ENCODE data around the gene NTRK2. TPM values are rescaled to one million over a fixed set of nuclear protein-coding genes. Genes with fewer than 3 reads are reported as not detected.

Gene NTRK2
- total and polyA plus RNA-seq, 2 experiments from 2014 or later, result 0.03 TPM; not detected in 1

DNA sequence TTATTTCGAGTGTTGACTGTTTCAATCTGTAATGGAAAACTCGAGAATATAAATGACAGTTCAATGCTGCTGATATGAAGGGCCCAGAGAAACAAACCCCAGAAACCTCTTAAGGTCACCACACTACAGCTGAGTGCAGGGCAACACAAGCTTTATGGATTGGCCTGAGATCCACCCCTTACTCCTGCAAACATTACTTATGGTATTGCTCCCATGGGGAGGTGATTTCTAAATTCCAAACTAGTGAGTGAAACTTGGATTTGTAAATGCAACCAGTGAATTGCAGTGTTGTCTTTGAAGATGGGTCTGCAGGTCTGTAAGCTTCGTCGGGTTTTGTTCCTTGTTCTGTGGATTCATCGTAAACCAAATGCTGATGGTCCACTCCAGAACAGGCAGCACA lies 85.4 kb downstream of the NTRK2 start (continued):
- TF ChIP-seq, protein P1, sequence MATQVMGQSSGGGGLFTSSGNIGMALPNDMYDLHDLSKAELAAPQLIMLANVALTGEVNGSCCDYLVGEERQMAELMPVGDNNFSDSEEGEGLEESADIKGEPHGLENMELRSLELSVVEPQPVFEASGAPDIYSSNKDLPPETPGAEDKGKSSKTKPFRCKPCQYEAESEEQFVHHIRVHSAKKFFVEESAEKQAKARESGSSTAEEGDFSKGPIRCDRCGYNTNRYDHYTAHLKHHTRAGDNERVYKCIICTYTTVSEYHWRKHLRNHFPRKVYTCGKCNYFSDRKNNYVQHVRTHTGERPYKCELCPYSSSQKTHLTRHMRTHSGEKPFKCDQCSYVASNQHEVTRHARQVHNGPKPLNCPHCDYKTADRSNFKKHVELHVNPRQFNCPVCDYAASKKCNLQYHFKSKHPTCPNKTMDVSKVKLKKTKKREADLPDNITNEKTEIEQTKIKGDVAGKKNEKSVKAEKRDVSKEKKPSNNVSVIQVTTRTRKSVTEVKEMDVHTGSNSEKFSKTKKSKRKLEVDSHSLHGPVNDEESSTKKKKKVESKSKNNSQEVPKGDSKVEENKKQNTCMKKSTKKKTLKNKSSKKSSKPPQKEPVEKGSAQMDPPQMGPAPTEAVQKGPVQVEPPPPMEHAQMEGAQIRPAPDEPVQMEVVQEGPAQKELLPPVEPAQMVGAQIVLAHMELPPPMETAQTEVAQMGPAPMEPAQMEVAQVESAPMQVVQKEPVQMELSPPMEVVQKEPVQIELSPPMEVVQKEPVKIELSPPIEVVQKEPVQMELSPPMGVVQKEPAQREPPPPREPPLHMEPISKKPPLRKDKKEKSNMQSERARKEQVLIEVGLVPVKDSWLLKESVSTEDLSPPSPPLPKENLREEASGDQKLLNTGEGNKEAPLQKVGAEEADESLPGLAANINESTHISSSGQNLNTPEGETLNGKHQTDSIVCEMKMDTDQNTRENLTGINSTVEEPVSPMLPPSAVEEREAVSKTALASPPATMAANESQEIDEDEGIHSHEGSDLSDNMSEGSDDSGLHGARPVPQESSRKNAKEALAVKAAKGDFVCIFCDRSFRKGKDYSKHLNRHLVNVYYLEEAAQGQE (IDR thresholded peaks at IDR 0.05; ENCODE audit: unreplicated experiment), result no peak

DNA sequence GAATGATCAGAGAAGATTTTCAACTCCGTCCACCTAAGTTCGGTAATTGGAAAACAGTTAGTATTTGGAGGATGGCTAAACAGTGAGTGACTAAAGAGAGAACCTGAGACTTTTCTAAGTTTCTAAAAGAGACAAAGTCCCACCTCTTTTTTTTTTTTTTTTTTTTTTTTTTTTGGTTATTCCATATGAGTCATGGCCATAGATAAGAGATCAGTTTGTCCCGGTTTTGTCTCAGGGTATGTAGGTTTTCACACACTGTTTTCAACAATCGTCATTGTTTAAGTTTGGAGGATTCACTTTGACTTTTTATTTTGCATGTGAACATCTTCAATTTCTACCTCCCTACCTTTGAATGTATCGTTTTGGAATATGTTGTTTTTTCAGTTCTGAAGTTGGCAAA lies 85.9 kb downstream of the NTRK2 start:
- H3K4me3 Mint-ChIP-seq, result no peak overlapping the region
- H3K27ac ChIP-seq (ENCODE audit: low read depth), result no peak overlapping the region
- no peak overlapping the region for H3K4me3 ChIP-seq
- no peaks in the 10 kb centered on the region for H3F3A ChIP-seq (replicated peaks; ENCODE audit: low read depth)
- H3K27me3 Mint-ChIP-seq (ENCODE audit: insufficient read depth, low read depth, poor library complexity), result no peaks in the 10 kb centered on the region
- H3K79me2 ChIP-seq (replicated peaks; ENCODE audit: insufficient read depth), result no peaks in the 10 kb centered on the region
- no peak for TF ChIP-seq STAT1 (IDR thresholded peaks at IDR 0.05; ENCODE audit: unreplicated experiment)
- TF ChIP-seq, protein P2, sequence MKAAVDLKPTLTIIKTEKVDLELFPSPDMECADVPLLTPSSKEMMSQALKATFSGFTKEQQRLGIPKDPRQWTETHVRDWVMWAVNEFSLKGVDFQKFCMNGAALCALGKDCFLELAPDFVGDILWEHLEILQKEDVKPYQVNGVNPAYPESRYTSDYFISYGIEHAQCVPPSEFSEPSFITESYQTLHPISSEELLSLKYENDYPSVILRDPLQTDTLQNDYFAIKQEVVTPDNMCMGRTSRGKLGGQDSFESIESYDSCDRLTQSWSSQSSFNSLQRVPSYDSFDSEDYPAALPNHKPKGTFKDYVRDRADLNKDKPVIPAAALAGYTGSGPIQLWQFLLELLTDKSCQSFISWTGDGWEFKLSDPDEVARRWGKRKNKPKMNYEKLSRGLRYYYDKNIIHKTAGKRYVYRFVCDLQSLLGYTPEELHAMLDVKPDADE (IDR thresholded peaks at IDR 0.05), result no peak
- TF ChIP-seq, protein P3, sequence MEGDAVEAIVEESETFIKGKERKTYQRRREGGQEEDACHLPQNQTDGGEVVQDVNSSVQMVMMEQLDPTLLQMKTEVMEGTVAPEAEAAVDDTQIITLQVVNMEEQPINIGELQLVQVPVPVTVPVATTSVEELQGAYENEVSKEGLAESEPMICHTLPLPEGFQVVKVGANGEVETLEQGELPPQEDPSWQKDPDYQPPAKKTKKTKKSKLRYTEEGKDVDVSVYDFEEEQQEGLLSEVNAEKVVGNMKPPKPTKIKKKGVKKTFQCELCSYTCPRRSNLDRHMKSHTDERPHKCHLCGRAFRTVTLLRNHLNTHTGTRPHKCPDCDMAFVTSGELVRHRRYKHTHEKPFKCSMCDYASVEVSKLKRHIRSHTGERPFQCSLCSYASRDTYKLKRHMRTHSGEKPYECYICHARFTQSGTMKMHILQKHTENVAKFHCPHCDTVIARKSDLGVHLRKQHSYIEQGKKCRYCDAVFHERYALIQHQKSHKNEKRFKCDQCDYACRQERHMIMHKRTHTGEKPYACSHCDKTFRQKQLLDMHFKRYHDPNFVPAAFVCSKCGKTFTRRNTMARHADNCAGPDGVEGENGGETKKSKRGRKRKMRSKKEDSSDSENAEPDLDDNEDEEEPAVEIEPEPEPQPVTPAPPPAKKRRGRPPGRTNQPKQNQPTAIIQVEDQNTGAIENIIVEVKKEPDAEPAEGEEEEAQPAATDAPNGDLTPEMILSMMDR (conservative IDR thresholded peaks at IDR 0.05; ENCODE audit: low read depth in 2 of 2), result no peak
- TF ChIP-seq POLR2AphosphoS5 (IDR thresholded peaks at IDR 0.05; ENCODE audit: low read depth), result no peak
- no peak for ATAC-seq
- no peak overlapping the region; the same call in 1 of the 2 replicates for H3K27ac Mint-ChIP-seq
- no peaks in the 10 kb centered on the region; the same call in 1 of the 2 replicates for H4K20me1 ChIP-seq (replicated peaks; ENCODE audit: insufficient read depth)
- no peaks in the 10 kb centered on the region for H3K9me2 ChIP-seq (ENCODE audit: insufficient read depth)
- H3K4me1 Mint-ChIP-seq, result no peaks in the 10 kb centered on the region
- no peaks in the 10 kb centered on the region for H3K27me3 ChIP-seq (ENCODE audit: insufficient read depth)
- no peaks in the 10 kb centered on the region for H3K36me3 ChIP-seq (ENCODE audit: insufficient read depth)
- no peak for DNase-seq (ENCODE audit: low spot score)
- no peaks in the 10 kb centered on the region for H3K36me3 Mint-ChIP-seq (ENCODE audit: low read depth)
- H2AFZ ChIP-seq, result no peak overlapping the region
- H3K9me3 Mint-ChIP-seq, result no peaks in the 10 kb centered on the region
- no peak overlapping the region for H3K4me2 ChIP-seq
- H3K4me1 ChIP-seq (ENCODE audit: insufficient read depth), result no peaks in the 10 kb centered on the region

DNA sequence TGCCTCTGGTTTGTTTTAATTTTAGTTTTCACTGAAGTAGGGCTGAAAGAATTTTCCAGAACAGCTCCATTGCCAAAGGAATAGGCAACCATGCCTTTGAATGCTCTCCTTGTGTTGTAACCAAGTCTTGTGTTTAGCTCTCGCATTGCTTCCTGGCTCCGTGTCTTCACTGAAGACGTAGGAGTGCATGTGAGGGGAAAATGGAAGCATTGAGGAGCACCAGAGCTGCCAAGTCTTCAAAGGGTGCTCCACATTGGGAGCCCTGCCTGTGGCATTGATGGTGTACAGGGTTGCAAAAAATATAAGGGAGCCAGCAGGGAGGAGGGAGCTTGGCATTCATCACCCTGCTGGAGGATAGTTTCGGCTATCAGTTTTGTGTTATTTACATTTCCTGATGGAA lies 86.6 kb downstream of the NTRK2 start:
- no peak overlapping the region for H2AFZ ChIP-seq
- ATAC-seq, result no peak
- no peak overlapping the region for H3K4me3 Mint-ChIP-seq
- H3F3A ChIP-seq (replicated peaks; ENCODE audit: low read depth), result no peaks in the 10 kb centered on the region
- H3K9me2 ChIP-seq (ENCODE audit: insufficient read depth), result no peaks in the 10 kb centered on the region
- H3K4me1 Mint-ChIP-seq, result no peaks in the 10 kb centered on the region
- no peaks in the 10 kb centered on the region for H3K36me3 ChIP-seq (ENCODE audit: insufficient read depth)
- DNase-seq (ENCODE audit: low spot score), result no peak
- H3K27me3 Mint-ChIP-seq (ENCODE audit: insufficient read depth, low read depth, poor library complexity), result no peaks in the 10 kb centered on the region
- H3K4me2 ChIP-seq, result no peak overlapping the region
- H3K27ac ChIP-seq (ENCODE audit: low read depth), result no peak overlapping the region
- no peaks in the 10 kb centered on the region for H3K36me3 Mint-ChIP-seq (ENCODE audit: low read depth)
- H3K27ac Mint-ChIP-seq, result no peak overlapping the region
- no peak overlapping the region for H3K4me3 ChIP-seq
- no peaks in the 10 kb centered on the region for H3K79me2 ChIP-seq (replicated peaks; ENCODE audit: insufficient read depth)
- no peaks in the 10 kb centered on the region for H3K4me1 ChIP-seq (ENCODE audit: insufficient read depth)
- H3K27me3 ChIP-seq (ENCODE audit: insufficient read depth), result no peaks in the 10 kb centered on the region
- no peaks in the 10 kb centered on the region; the same call in 1 of the 2 replicates for H4K20me1 ChIP-seq (replicated peaks; ENCODE audit: insufficient read depth)
- H3K9me3 Mint-ChIP-seq, result no peaks in the 10 kb centered on the region
- no peak for TF ChIP-seq EZH2 (IDR thresholded peaks at IDR 0.05; ENCODE audit: low read depth, unreplicated experiment)
- TF ChIP-seq EZH2phosphoT487 (IDR thresholded peaks at IDR 0.05; ENCODE audit: unreplicated experiment), result no peak
- TF ChIP-seq, protein P4, sequence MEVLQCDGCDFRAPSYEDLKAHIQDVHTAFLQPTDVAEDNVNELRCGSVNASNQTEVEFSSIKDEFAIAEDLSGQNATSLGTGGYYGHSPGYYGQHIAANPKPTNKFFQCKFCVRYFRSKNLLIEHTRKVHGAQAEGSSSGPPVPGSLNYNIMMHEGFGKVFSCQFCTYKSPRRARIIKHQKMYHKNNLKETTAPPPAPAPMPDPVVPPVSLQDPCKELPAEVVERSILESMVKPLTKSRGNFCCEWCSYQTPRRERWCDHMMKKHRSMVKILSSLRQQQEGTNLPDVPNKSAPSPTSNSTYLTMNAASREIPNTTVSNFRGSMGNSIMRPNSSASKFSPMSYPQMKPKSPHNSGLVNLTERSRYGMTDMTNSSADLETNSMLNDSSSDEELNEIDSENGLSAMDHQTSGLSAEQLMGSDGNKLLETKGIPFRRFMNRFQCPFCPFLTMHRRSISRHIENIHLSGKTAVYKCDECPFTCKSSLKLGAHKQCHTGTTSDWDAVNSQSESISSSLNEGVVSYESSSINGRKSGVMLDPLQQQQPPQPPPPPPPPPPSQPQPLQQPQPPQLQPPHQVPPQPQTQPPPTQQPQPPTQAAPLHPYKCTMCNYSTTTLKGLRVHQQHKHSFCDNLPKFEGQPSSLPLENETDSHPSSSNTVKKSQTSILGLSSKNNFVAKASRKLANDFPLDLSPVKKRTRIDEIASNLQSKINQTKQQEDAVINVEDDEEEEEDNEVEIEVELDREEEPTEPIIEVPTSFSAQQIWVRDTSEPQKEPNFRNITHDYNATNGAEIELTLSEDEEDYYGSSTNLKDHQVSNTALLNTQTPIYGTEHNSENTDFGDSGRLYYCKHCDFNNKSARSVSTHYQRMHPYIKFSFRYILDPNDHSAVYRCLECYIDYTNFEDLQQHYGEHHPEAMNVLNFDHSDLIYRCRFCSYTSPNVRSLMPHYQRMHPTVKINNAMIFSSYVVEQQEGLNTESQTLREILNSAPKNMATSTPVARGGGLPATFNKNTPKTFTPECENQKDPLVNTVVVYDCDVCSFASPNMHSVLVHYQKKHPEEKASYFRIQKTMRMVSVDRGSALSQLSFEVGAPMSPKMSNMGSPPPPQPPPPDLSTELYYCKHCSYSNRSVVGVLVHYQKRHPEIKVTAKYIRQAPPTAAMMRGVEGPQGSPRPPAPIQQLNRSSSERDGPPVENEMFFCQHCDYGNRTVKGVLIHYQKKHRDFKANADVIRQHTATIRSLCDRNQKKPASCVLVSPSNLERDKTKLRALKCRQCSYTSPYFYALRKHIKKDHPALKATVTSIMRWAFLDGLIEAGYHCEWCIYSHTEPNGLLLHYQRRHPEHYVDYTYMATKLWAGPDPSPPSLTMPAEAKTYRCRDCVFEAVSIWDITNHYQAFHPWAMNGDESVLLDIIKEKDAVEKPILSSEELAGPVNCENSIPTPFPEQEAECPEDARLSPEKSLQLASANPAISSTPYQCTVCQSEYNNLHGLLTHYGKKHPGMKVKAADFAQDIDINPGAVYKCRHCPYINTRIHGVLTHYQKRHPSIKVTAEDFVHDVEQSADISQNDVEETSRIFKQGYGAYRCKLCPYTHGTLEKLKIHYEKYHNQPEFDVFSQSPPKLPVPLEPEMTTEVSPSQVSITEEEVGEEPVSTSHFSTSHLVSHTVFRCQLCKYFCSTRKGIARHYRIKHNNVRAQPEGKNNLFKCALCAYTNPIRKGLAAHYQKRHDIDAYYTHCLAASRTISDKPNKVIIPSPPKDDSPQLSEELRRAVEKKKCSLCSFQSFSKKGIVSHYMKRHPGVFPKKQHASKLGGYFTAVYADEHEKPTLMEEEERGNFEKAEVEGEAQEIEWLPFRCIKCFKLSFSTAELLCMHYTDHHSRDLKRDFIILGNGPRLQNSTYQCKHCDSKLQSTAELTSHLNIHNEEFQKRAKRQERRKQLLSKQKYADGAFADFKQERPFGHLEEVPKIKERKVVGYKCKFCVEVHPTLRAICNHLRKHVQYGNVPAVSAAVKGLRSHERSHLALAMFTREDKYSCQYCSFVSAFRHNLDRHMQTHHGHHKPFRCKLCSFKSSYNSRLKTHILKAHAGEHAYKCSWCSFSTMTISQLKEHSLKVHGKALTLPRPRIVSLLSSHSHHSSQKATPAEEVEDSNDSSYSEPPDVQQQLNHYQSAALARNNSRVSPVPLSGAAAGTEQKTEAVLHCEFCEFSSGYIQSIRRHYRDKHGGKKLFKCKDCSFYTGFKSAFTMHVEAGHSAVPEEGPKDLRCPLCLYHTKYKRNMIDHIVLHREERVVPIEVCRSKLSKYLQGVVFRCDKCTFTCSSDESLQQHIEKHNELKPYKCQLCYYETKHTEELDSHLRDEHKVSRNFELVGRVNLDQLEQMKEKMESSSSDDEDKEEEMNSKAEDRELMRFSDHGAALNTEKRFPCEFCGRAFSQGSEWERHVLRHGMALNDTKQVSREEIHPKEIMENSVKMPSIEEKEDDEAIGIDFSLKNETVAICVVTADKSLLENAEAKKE (CRISPR knock-in tag; IDR thresholded peaks at IDR 0.05), result no peak

Measured in GM23338 (cell line).